Activated CD8-positive, alpha-beta memory T cell treated with anti-CD3 and anti-CD28 coated beads, Interleukin-2, amount 50 U/mL, for 24 hours (primary cell): Measurements from ENCODE around the gene TTC29.
"Not testable (repeated sequence)": the region's sequence is repeated elsewhere in the genome, so short reads cannot be mapped to it uniquely, and the experiment has no call there.

Experiments used
- DNase-seq: peaks from one replicate; pipeline ENCODE4 v3.0.0-alpha.2; 2020; ENCODE audit errors: extremely low read depth

TTC29 gene

DNA sequence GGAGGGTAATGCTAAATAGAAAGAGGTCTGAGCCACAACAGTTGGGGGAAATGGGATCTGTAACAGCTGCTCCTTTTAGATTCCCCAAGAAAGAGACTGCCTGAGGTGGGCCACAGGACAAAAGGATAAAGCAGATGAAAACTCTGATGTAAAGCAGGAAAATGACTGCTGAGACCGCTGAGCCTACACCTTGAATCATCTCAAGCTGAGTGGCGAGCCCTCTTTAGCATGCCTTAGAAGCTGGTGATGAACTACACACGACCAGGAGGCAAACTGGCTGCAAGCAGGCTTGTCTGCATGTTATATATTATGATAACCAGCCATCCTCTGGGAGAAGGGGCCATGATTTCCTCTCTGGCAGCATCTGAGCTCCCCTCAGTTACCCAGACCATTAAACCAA lies 88.4 kb downstream of the TTC29 start:
- no peak for DNase-seq

DNA sequence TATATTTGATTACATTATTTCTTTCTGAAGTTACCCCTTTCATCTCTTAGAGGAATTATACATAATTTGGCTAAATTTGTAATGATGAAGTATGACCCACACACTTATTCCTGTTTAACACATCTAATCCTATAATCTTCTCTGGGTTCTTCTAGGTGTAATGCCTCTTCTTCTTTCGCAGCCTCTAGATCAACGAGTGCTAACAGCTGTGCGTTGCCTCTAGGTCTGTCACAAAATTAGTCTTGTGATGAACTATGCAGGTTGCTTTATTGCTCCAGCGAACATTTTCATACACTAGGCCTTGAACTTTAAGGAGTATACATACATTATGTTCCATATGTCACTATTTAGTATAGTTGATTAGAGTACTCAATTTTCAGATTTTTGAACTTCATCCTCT lies 89.9 kb downstream of the TTC29 start:
- no peak for DNase-seq

DNA sequence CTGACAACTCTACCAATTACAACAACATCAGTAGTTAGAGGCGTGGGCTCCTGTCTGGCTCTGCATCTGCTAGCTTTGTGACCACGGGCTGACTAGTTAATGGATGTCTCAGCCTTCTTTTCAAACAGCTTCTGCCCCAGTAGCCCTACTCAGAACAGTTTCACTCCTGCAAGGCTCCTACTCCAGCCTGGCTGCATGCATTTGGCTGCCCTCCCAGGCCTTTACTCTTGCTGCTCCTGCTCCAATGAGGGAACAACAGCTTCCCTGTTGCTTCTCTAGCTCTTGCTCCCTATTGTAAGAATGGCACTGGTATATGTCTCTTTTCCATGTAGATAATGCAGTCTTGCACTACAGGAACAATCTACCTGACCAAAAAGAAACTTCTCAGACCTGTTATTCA lies 93.3 kb downstream of the TTC29 start:
- no peak for DNase-seq

GRCh38 chr4:146847345-146847744 lies 98.3 kb downstream of the TTC29 start:
- no peak for DNase-seq

- no peak for DNase-seq
These were observed 98.8 kb downstream of the TTC29 start for GRCh38 chr4:146846882-146847281.

- DNase-seq = no peak
These were observed 100.9 kb downstream of the TTC29 start for GRCh38 chr4:146844761-146845160.

GRCh38 chr4:146842876-146843275 lies 102.8 kb downstream of the TTC29 start:
- no peak for DNase-seq

DNA sequence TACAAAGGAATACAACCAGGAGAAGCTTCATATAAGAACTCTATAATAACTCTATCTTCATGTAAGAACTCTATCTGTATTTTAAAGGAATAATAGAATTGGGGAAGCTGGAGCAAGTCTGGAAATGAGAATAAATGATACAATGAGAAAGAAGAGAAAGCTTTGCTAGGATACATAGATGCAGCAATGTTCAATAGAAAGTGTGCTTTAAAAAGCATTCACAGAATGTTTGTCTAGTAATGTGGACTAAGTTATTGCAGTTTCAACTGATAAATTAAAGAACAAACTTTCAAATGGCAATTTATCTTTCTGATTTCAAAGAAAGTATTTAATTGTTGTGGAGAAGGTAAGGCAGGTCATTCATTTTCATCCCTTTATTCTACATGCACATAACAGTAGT lies 104.9 kb downstream of the TTC29 start:
- DNase-seq = no peak

DNA sequence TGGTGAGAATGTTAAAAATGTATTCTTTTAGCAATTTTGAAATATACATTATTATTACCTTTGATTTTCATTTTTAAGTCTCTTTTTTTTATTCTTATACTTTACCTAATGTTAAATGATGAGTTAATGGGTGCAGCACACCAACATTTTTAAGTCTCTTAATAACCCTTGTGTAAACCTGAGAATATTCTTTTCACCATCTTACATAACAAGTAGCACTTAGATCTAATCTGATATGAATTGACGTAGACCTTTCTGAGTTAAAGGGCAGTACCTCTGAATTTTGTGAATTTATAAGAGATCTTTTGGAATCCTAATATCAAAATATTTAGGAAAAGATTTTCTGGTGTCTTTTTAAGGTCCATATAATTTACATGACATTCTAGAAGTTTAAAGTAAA lies 110.6 kb downstream of the TTC29 start:
- DNase-seq = no peak

DNA sequence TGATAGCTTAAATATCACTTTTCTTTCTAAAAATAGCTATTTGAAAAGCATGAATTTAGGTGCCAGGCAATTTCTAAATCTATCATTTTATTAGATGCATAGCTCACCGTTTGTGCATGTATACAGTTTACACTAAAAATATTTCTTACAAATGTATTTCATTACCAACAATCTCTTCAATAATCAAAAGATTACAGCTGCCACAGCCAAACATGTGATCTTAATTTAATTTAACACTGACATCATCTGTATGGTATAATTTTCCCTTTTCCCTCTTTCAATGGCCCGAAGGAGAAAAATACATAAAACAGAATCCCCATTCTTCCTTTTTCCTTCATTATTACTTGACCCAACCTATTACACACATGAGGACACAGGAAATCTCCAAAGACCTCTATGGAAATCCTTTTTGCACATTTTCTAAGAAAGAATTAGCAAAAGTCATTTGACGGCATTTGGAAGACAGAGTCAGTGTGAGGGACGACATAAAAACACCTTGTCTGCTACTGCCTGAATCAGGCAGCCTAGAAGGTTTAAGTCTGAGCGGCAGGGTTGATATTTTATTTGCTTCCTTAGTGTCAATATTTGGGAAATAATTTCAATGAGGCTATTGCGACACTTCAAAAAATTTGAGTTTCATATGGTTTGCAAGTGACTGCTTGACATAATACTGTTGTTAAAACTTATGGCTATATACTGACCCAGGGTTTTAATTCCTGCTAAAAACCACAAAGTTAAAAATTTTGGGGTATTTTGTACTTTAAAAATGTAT lies 111.2 kb downstream of the TTC29 start:
- no peak for DNase-seq

- no peak for DNase-seq
These were observed 112.1 kb downstream of the TTC29 start for GRCh38 chr4:146833530-146833929.

DNA sequence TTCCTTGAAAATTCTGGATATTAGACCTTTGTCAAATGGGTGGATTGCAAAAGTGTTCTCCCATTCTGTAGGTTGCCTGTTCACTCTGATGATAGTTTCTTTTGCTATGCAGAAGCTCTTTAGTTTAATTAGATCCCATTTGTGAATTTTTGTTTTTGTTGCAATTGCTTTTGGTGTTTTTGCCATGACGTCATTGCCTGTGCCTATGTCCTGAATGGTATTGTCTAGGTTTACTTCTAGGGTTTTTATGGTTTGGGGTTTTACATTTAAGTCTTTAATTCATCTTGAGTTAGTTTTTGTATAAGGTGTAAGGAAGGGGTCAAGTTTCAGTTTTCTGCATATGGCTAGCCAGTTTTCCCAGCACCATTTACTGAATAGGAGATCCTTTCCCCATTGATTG lies 122.7 kb downstream of the TTC29 start:
- not testable (repeated sequence) for DNase-seq

DNA sequence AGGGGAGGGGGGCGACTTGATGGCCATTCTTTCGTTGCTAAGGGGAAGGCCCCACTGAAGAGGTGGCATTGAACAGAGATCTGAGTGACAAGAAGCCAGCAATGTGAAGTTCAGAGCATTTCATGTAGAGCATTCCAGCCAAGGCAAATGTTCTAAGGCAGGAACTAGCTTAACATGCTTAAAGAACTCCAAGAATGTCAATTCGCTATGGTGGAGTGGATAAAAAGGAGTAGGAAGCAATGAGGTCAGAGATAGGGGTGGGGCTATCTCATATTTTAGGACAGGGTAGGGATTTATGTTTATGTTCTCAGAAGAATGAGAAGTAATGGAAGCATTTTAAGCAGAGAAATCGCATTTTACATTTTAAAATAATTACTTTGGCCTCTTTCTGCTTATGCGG lies 130.9 kb downstream of the TTC29 start:
- no peak for DNase-seq

GRCh38 chr4:146795711-146796110 lies 150.0 kb downstream of the TTC29 start:
- no peak for DNase-seq

DNA sequence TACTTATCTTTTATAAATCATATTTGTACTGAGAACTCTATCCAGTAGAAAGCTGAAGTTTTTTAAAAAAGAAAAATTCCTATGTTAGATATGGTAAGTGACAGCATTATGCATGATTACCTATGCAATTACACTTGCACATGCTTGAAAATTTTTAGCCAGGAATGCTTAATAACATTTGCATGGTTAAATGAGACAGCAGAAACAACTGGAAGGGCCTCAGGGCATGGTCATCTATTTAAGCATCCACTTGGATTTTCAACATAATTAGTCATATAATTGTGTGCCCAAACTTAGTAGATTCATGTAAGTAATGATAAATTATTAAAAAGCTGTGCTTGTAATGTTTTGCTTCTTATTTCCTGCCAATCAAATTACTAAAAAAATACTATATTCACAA lies 151.9 kb downstream of the TTC29 start:
- no peak for DNase-seq

DNA sequence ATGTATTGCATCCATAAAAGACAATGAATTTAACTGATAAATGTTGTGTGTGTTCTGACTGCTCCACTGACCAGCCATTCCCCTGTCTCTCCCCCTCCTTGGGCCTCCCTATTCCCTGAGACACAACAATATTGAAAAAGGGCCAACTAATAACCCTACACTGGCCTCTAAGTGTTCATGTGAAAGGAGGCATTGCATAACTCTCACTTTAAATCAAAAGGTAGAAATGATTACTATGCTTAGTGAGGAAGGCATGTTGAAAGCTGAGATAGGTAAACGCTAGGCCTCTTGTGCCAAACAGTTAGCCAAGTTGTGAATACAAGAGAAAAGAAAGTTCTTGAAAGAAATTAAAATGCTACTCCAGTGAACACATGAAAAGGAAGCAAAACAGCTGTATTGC lies 154.2 kb downstream of the TTC29 start:
- no peak for DNase-seq

GRCh38 chr4:146790515-146790914 lies 155.1 kb downstream of the TTC29 start:
- DNase-seq = no peak

DNA sequence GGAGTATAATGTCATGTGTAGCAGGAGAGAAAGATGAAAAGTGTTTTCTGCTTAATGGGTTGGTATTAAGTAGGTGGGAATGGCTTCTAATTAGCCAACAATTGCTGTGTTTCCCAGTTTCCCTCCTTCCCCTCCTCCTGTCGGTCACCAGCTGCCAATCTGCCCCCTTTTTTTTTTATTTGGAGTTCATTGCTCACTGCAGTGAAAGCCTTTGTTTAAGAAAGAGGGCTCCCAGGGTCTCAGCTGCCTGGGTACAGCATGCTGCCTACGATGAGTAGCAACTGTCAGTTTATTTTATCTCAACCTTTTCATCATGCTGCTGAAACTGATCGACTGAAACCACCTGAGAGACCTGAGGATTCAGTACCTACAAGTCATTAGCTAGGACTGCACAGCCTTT lies 157.9 kb downstream of the TTC29 start:
- no peak for DNase-seq

DNA sequence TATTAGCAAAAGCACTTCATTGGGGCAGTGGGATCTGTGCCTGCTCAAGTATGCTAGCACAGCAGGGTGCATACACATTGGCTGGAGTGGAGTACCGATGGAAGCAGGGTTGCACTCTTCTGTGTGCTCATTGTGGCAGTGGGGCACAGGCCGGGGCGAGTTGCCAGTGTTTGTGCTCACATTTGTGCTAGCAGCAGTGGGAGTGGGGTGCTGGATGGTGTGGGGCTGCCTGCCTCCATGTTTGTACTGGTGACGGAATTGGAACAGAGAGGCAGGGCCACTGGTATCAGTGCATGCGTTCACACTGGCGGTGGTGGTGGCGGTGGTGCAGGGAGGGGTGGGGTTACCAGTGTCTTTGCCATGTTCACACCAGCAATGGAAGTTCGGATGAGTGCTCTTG lies 169.0 kb downstream of the TTC29 start:
- DNase-seq = no peak

DNA sequence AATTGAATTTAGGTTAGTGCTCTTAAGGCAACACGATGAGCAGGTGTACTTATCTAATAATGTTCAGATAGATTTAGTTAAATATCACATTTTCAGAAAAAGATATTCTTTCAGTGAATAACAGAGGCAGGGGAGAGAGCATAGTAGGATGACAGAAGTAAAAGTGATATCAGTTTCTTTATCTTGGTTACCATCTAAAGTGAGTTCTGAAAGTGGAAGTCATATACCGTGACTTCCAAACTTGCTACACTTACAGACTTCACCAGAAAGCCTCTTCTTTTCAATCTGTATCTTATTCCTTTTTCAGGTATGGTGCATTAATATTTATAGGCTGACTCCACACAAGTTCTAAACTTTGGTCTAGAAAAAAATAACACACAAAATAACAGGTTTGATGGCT lies 182.1 kb downstream of the TTC29 start:
- no peak for DNase-seq

GRCh38 chr4:146762016-146762415 lies 183.6 kb downstream of the TTC29 start:
- DNase-seq = no peak

DNA sequence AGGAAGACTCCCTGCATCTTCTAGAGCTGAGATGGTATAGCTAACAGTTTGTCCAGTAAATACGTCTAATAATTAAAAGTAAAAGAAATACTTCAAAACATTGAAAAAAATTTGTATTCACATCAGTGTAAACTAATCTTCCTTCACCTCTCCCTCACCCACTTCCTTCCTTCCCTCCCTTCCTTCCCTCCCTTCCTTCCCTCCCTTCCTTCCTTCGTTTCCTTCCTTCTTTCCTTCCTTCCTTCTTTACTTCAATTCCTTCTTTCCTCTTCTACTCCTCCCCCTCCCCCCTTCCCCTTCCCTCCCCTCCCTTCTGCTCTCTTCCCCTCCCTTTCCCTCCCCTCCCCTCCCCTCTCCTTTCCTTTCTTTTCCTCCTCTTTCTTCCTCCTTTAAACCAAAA lies 203.2 kb downstream of the TTC29 start:
- DNase-seq = no peak

DNA sequence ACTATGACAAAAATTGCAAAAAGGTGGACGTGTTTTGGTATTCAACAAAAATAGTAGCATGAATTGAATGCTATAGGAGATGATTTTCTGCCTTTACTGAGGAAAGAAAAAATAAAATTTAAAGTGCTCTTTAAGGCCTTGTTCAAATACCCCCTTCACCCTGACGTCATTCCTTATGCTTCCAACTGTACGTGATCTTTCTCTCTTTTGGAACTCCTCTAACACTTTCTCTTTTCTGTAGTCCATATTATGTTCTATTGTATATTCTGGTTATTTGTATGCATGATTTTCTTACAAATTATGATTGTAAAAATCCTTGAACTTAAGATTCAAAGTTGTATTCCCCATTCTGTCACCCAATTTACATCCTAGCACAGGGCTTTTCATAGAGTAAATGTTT lies 206.5 kb downstream of the TTC29 start:
- DNase-seq = no peak

DNA sequence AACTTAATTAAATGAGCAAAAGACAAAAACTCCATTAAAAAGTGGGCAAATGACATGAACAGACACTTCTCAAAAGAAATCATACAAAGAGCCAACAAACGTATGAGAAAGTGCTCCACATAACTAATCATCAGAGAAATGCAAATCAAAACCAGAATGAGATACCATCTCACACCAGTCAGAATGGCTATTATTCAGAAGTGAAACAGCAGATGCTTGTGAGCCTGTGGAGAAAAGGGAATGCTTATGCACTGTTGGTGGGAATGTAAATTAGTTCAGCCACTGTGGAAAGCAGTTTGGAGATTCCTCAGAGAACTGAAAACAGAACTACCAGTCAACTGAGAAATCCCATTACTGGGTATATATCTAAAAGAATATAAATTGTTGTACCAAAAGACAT lies 222.1 kb downstream of the TTC29 start:
- not testable (repeated sequence) for DNase-seq
